B cell (primary cell): ENCODE measurements around the gene AP4S1. TPM values are rescaled to one million over a fixed set of nuclear protein-coding genes. Genes with fewer than 3 reads are reported as not detected.

Source experiments
- ATAC-seq: fragments of 200-7000 bp; cut with Tn5 transposase; one replicate; pipeline ENCODE4 v1.10.0; 2021; ENCODE audit warnings: low read depth, mild to moderate bottlenecking, moderate number of reproducible peaks, moderate library complexity
- CTCF ChIA-PET: fragments of 350-600 bp; sonication (Branson Sonifier 250); formaldehyde crosslinking; loops from one replicate; lab custom pipeline; 2021; ENCODE audit warnings: antibody characterized with exemption, inconsistent platforms; lab: Charles Lee
- POLR2A ChIA-PET: fragments of 350-600 bp; sonication (Branson Sonifier 250); formaldehyde crosslinking; loops from one replicate; lab custom pipeline; 2021; ENCODE audit warnings: antibody characterized with exemption; lab: Charles Lee
- DNase-seq: peaks from one replicate; pipeline ENCODE4 v3.0.0; 2013
- H2AFZ ChIP-seq: 2 replicates; pipeline ENCODE4 v1.6.1; 2012; ENCODE audit warnings: mild to moderate bottlenecking, low read depth, low read length; ENCODE audit not compliant: insufficient read depth, poor library complexity, severe bottlenecking
- H3K27ac ChIP-seq, 2 donors: 1 replicate in 1 of 2; 2 replicates in 1 of 2; pipeline ENCODE4 v1.5.1; 2012 to 2013; ENCODE audit warnings: low read length in 2 of 2, mild to moderate bottlenecking in 2 of 2, moderate library complexity in 1 of 2
- H3K27me3 ChIP-seq, 4 experiments: fragments of 200-600 bp in 1 of 4; sonication (generic) in 1 of 4; replicated peaks in 1 of 4; 1 replicate in 2 of 4; 2 replicates in 2 of 4; pipeline versions ENCODE4 v1.6.1 to v1.7.0; 2013 to 2016; ENCODE audit warnings: low read length in 3 of 4, mild to moderate bottlenecking in 2 of 4, mixed read lengths in 1 of 4, moderate library complexity in 1 of 4; ENCODE audit not compliant: insufficient read depth in 4 of 4, control insufficient read depth in 3 of 4; ENCODE audit errors: control extremely low read depth in 1 of 4
- H3K36me3 ChIP-seq, 2 experiments: replicated peaks in 1 of 2; 1 replicate in 1 of 2; 2 replicates in 1 of 2; pipeline versions ENCODE4 v1.6.1 to v1.7.1; 2013; ENCODE audit warnings: low read length in 1 of 2; ENCODE audit not compliant: insufficient read depth in 2 of 2, control insufficient read depth in 1 of 2; ENCODE audit errors: control extremely low read depth in 1 of 2, extremely low read depth in 1 of 2
- H3K4me1 ChIP-seq, 2 donors: fragments of 200-600 bp in 1 of 2; sonication (generic) in 1 of 2; 1 replicate in 1 of 2; 2 replicates in 1 of 2; pipeline versions ENCODE4 v1.5.1 to v1.6.1; 2013 to 2017; ENCODE audit warnings: low read length in 2 of 2; ENCODE audit not compliant: control insufficient read depth in 2 of 2, insufficient read depth in 2 of 2
- H3K4me2 ChIP-seq: replicated peaks from 2 replicates; pipeline ENCODE3; 2012; ENCODE audit warnings: mild to moderate bottlenecking, low read depth, low read length; ENCODE audit not compliant: poor library complexity, severe bottlenecking
- H3K4me3 ChIP-seq, 5 experiments: fragments of 200-600 bp in 1 of 5; sonication (generic) in 1 of 5; 1 replicate in 3 of 5; 2 replicates in 2 of 5; pipeline versions ENCODE4 v1.5.1 to v1.7.0; 2011 to 2016; ENCODE audit warnings: low read length in 4 of 5, mild to moderate bottlenecking in 4 of 5, low read depth in 2 of 5, control low read depth in 1 of 5, moderate library complexity in 1 of 5; ENCODE audit not compliant: insufficient read depth in 1 of 5; ENCODE audit errors: control extremely low read depth in 1 of 5, extremely low read depth in 1 of 5
- H3K79me2 ChIP-seq: fragments of 200-600 bp; sonication (generic); one replicate; pipeline ENCODE4 v1.6.0; 2016; ENCODE audit warnings: low read length; ENCODE audit not compliant: control insufficient read depth, insufficient read depth
- H3K9ac ChIP-seq: fragments of 200-600 bp; sonication (generic); 2 replicates; pipeline ENCODE4 v1.6.1; 2017; ENCODE audit warnings: mild to moderate bottlenecking, low read length, moderate library complexity
- H3K9me3 ChIP-seq, 3 donors: one replicate each; pipeline versions ENCODE4 v1.6.1 to v1.7.1; 2013; ENCODE audit warnings: low read length in 2 of 3; ENCODE audit not compliant: control insufficient read depth in 2 of 3, insufficient read depth in 1 of 3; ENCODE audit errors: control extremely low read depth in 1 of 3
- H4K20me1 ChIP-seq: 2 replicates; pipeline ENCODE4 v1.6.0; 2012; ENCODE audit warnings: mild to moderate bottlenecking, low read length; ENCODE audit not compliant: insufficient read depth, control insufficient read depth, poor library complexity, severe bottlenecking
- H3K27ac Mint-ChIP-seq: one replicate; pipeline ENCODE4 v1.8.0; 2021; ENCODE audit warnings: mixed read lengths
- H3K27me3 Mint-ChIP-seq: one replicate; pipeline ENCODE4 v1.8.0; 2021; ENCODE audit warnings: mixed read lengths
- H3K4me1 Mint-ChIP-seq: one replicate; pipeline ENCODE4 v1.8.0; 2021; ENCODE audit warnings: mixed read lengths
- H3K4me3 Mint-ChIP-seq: one replicate; pipeline ENCODE4 v1.8.0; 2021; ENCODE audit warnings: mixed read lengths
- H3K9me3 Mint-ChIP-seq: one replicate; pipeline ENCODE4 v1.8.0; 2022; ENCODE audit warnings: mixed read lengths; ENCODE audit not compliant: insufficient read depth
- CTCF ChIP-seq: fragments of 200-600 bp; IDR thresholded peaks from one replicate; pipeline ENCODE4 v1.8.0; 2022; ENCODE audit warnings: antibody characterized with exemption, mild to moderate bottlenecking
- EZH2 ChIP-seq: IDR thresholded peaks from 2 replicates; pipeline ENCODE4 v1.6.1; 2012; ENCODE audit warnings: borderline replicate concordance, low read depth, mild to moderate bottlenecking, moderate library complexity, low read length; ENCODE audit not compliant: insufficient read depth, poor library complexity, severe bottlenecking
- WGBS: methylation state at CpG from one replicate; pipeline ENCODE4 v1.1.5; 2013; ENCODE audit warnings: missing lambda C conversion rate; ENCODE audit not compliant: insufficient coverage; 5-methylcytosine and 5-hydroxymethylcytosine counted together
- intact Hi-C: fragments of 100-400 bp; cut with micrococcal nuclease; formaldehyde crosslinking; loops from one replicate; pipeline ENCODE4 v1.10.0; 2022
- polyA plus RNA-seq: library from polyadenylated mRNA; depleted of rRNA; stranded (reverse); fragments of >200 nt; gene quantifications from 2 replicates; pipeline ENCODE4 v1.2.3, GENCODE V29; 2012
- total RNA-seq, 2 donors: library from RNA; stranded (reverse); fragments of 120-200 nt in 1 of 2; gene quantifications; 1 replicate in 1 of 2; 2 replicates in 1 of 2; pipeline versions ENCODE4 v1.2.3 to v1.2.4, GENCODE V29; 2013 to 2022

Gene AP4S1
- total and polyA plus RNA-seq, 2 donors (not counting 1 experiment from before 2014, with no cell fraction given): 3.4 to 15.9 TPM

- intact Hi-C loops: loop anchor here (5.0 kb wide), 2 partner anchors 145 to 225 kb away; partner anchors contain the start of gene HECTD1
- Histone ChIP-seq H3K9ac (no peak overlapping the region), H3K79me2 (peaks cover 76% of the 10 kb centered on the region), H3K4me1 (peaks cover 27 to 29% of the 10 kb centered on the region in 2 donors), H3K4me2 (peak overlapping the region; percentile 58), H3K27ac (peak overlapping the region; percentile 3 to 67), H3K9me3 (no peaks in the 10 kb centered on the region), H2AFZ (peak overlapping the region; percentile 46), H3K27me3 (no peaks in the 10 kb centered on the region), H4K20me1 (peaks cover 7% of the 10 kb centered on the region), H3K4me3 (no peak overlapping the region), H3K36me3 (no peaks in the 10 kb centered on the region)
- Mint-ChIP-seq H3K9me3 (no peaks in the 10 kb centered on the region), H3K27me3 (no peaks in the 10 kb centered on the region), H3K27ac (peak overlapping the region; percentile 82), H3K4me1 (peaks cover 48% of the 10 kb centered on the region), H3K4me3 (peak overlapping the region; percentile 39)
- TF ChIP-seq CTCF: no peak
- TF ChIP-seq EZH2: no peak
- ChIA-PET POLR2A (interaction anchor here (0.6 to 1.3 kb wide), 2 partner anchors 225 to 373 kb away, joined by 3 to 9 read pairs; partner anchors contain the start of gene HECTD1), CTCF (interaction anchor here (1.2 to 6.7 kb wide), 7 partner anchors 8 to 146 kb away, joined by 3 to 85 read pairs (median 4); no protein-coding TSS in a partner anchor)
- DNase-seq (peak; percentile 39), ATAC-seq (peak; percentile 59)
- WGBS: no CpG with 5 or more reads among the region's 7 CpGs
These were observed 42.9 kb upstream of the AP4S1 start for GRCh38 chr14:30982533-30982932.

GRCh38 chr14:30983858-30984257 lies 41.6 kb upstream of the AP4S1 start:
- no peaks in the 10 kb centered on the region for H3K36me3 ChIP-seq
- no CpG with 5 or more reads among the region's 2 CpGs for WGBS
- no peaks in the 10 kb centered on the region for H3K27me3 ChIP-seq
- ATAC-seq (no peak), DNase-seq (no peak)
- Mint-ChIP-seq H3K9me3 (no peaks in the 10 kb centered on the region), H3K27me3 (no peaks in the 10 kb centered on the region), H3K27ac (no peak overlapping the region), H3K4me1 (peaks cover 50% of the 10 kb centered on the region), H3K4me3 (no peak overlapping the region)
- no peak for TF ChIP-seq EZH2
- no peak for TF ChIP-seq CTCF
- peaks cover 0 to 3% (median 0%) of the 10 kb centered on the region in 3 donors for H3K9me3 ChIP-seq
- ChIA-PET POLR2A (no interaction called here), CTCF (interaction anchor here (1.1 to 6.7 kb wide), 4 partner anchors 19 to 132 kb away, joined by 3 to 85 read pairs (median 4); no protein-coding TSS in a partner anchor)
- peaks cover 7% of the 10 kb centered on the region for H4K20me1 ChIP-seq
- no peak overlapping the region for H3K4me2 ChIP-seq
- no peak overlapping the region for H2AFZ ChIP-seq
- peaks cover 27 to 29% of the 10 kb centered on the region in 2 donors for H3K4me1 ChIP-seq
- intact Hi-C loops: loop anchor here (5.0 kb wide), 2 partner anchors 143 to 223 kb away; partner anchors contain the start of gene HECTD1
- H3K27ac ChIP-seq: no peak overlapping the region
- H3K79me2 ChIP-seq: peaks cover 79% of the 10 kb centered on the region
- no peak overlapping the region for H3K9ac ChIP-seq
- no peak overlapping the region for H3K4me3 ChIP-seq
